ENCODE data around the gene POPDC2. TPM values are rescaled to one million over a fixed set of nuclear protein-coding genes. Genes with fewer than 3 reads are reported as not detected.

The POPDC2 gene
- total and polyA plus RNA-seq, 4 donors: 9.5 to 17.5 (median 11.3) TPM

DNA sequence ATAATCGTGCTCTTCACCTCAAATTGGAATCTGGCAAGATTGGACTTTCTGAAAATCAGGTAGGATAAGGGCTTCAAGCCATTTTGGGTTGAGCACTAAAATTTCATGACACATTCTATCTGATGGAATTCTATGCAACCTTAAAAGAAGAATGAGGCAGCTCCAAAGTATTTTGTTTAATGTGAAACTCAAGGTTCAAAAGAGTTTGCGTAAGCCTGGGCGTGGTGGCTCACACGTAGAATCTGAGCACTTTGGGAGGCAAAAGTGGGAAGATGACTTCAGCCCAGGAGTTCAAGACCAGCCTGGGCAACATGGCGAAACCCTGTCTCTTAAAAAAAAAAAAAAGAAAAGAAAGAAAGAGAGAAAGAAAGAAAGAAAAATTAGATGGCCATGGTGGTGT, 66.3 kb downstream of the POPDC2 start:
- no peak for ATAC-seq (ENCODE audit: low FRiP score)
- 83 to 95% methylated on average over 5 of the region's 5 CpGs for WGBS, 2 donors
- H3K4me3 ChIP-seq (ENCODE audit: low read length in 2 of 2): no peak overlapping the region

DNA sequence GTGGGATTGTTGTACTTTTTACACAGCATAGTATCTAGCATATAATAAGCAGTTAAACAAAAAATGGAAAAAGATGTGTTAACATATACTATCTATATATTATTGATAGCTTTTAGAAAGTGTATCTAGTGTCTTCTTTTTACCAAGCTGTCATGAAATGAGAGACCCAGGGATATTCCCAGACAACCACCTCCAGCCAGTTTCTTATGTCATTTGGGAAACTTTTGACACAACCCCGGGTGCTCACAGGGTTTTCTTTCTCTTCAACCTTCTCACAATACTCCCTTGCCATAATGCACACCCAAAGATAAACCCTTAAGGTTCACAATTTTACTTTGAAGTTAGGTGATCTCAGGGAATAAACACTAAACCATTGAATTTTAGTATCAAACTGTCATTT, 67.5 kb downstream of the POPDC2 start:
- Histone ChIP-seq H3K4me1 (ENCODE audit: control insufficient read depth in 1 of 2, insufficient read depth in 2 of 2, low read length in 2 of 2) (no peaks in the 10 kb centered on the region), H3K27ac (ENCODE audit: low read depth in 1 of 2, low read length in 2 of 2) (no peak overlapping the region), H3K36me3 (ENCODE audit: control insufficient read depth in 1 of 2, insufficient read depth in 2 of 2, low read length in 1 of 2) (peaks cover 0 to 2% of the 10 kb centered on the region in 2 donors), H3K9me3 (ENCODE audit: control insufficient read depth, low read length) (no peaks in the 10 kb centered on the region), H3K4me3 (ENCODE audit: low read length in 2 of 2) (no peak overlapping the region), H3K27me3 (ENCODE audit: control insufficient read depth in 1 of 2, insufficient read depth in 2 of 2, low read length in 1 of 2) (no peaks in the 10 kb centered on the region)
- ATAC-seq (ENCODE audit: low FRiP score) (no peak), DNase-seq (no peak)
- intact Hi-C loops (cut with DNase I): no loop called here
- 65 to 68% methylated on average over 1 of the region's 1 CpG for WGBS, 2 donors

More for the DNA sequence above, 66.3 kb downstream of the POPDC2 start:
- Histone ChIP-seq H3K4me1 (ENCODE audit: control insufficient read depth in 1 of 2, insufficient read depth in 2 of 2, low read length in 2 of 2) (no peaks in the 10 kb centered on the region), H3K9me3 (ENCODE audit: control insufficient read depth, low read length) (no peaks in the 10 kb centered on the region), H3K27ac (ENCODE audit: low read depth in 1 of 2, low read length in 2 of 2) (no peak overlapping the region), H3K36me3 (ENCODE audit: control insufficient read depth in 1 of 2, insufficient read depth in 2 of 2, low read length in 1 of 2) (peaks cover 0 to 2% of the 10 kb centered on the region in 2 donors), H3K27me3 (ENCODE audit: control insufficient read depth in 1 of 2, insufficient read depth in 2 of 2, low read length in 1 of 2) (no peaks in the 10 kb centered on the region)
- intact Hi-C loops (cut with DNase I): no loop called here
- DNase-seq: no peak

Other genes with a start within 250 kb of the POPDC2 start
- 10 to 100 TPM; 39.6 to 45.7 TPM for gene TMEM39A, start 197.0 kb downstream of the POPDC2 start, total RNA-seq
- gene TMEM39A, start 197.0 kb downstream of the POPDC2 start, polyA plus RNA-seq: 1 to 10 TPM; 7.5 to 8.5 TPM
- gene POGLUT1, start 191.6 kb downstream of the POPDC2 start, total RNA-seq: 10 to 100 TPM; 16.2 to 22.7 TPM
- 1 to 10 TPM; 4.1 to 9.7 TPM for gene POGLUT1, start 191.6 kb downstream of the POPDC2 start, polyA plus RNA-seq
- 10 to 100 TPM; 64.0 to 83.5 TPM for gene TIMMDC1, start 162.0 kb downstream of the POPDC2 start, total RNA-seq
- 10 to 100 TPM; 44.6 to 71.6 TPM for gene TIMMDC1, start 162.0 kb downstream of the POPDC2 start, polyA plus RNA-seq
- gene CD80, start 101.0 kb downstream of the POPDC2 start, total RNA-seq: 1 to 10 TPM; 1.8 to 2.3 TPM
- gene CD80, start 101.0 kb downstream of the POPDC2 start, polyA plus RNA-seq: under 1 TPM in 1 of 2 donors, not detected in 1; 0.38 TPM
- gene ADPRH, start 81.1 kb downstream of the POPDC2 start, total RNA-seq: 10 to 100 TPM; 13.6 to 13.9 TPM
- 1 to 10 TPM; 5.6 to 7.5 TPM for gene ADPRH, start 81.1 kb downstream of the POPDC2 start, polyA plus RNA-seq
- 1 to 10 TPM; 2.1 to 5.7 TPM for gene PLA1A, start 62.7 kb downstream of the POPDC2 start, total RNA-seq
- 1 to 10 TPM in 1 of 2 donors, under 1 TPM in 1; 0.50 to 4.0 TPM for gene PLA1A, start 62.7 kb downstream of the POPDC2 start, polyA plus RNA-seq
- 10 to 100 TPM; 43.6 to 47.3 TPM for gene COX17, start 16.8 kb upstream of the POPDC2 start, total RNA-seq
- 100 to 1,000 TPM in 1 of 2 donors, 10 to 100 TPM in 1; 74.9 to 170 TPM for gene COX17, start 16.8 kb upstream of the POPDC2 start, polyA plus RNA-seq
- 1 to 10 TPM; 3.7 TPM for gene CFAP91, start 42.4 kb upstream of the POPDC2 start, total RNA-seq
- 1 to 10 TPM in 1 of 2 donors, under 1 TPM in 1; 0.50 to 8.5 TPM for gene CFAP91, start 42.4 kb upstream of the POPDC2 start, polyA plus RNA-seq
- gene NR1I2, start 121.5 kb upstream of the POPDC2 start, total RNA-seq: under 1 TPM in 1 of 2 donors, not detected in 1; 0.12 TPM
- 1 to 10 TPM in 1 of 2 donors, under 1 TPM in 1; 0.20 to 9.5 TPM for gene NR1I2, start 121.5 kb upstream of the POPDC2 start, polyA plus RNA-seq

All from aorta (tissue), 5 donors.